ENCODE data around the gene AFG1L.
"Not testable (repeated sequence)": the region's sequence is repeated elsewhere in the genome, so short reads cannot be mapped to it uniquely, and the experiment has no call there.

The AFG1L gene

GRCh38 chr6:108383981-108384380 is 89.1 kb downstream of the AFG1L start:
- H3K4me3 ChIP-seq (ENCODE audit: low read length): no peak overlapping the region
- DNase-seq (ENCODE audit: low read depth, low spot score): no peak

GRCh38 chr6:108389190-108389589 is 94.3 kb downstream of the AFG1L start:
- not testable (repeated sequence) for DNase-seq (ENCODE audit: low read depth, low spot score); H3K4me3 ChIP-seq (ENCODE audit: low read length)

- DNase-seq (ENCODE audit: low read depth, low spot score): no peak
These were observed 100.4 kb downstream of the AFG1L start for GRCh38 chr6:108395297-108395696.

GRCh38 chr6:108403236-108403635 is 108.4 kb downstream of the AFG1L start:
- no peak for DNase-seq (ENCODE audit: low read depth, low spot score)
- H3K4me3 ChIP-seq (ENCODE audit: low read length): no peak overlapping the region

More at GRCh38 chr6:108395297-108395696, 100.4 kb downstream of the AFG1L start:
- no peak overlapping the region for H3K4me3 ChIP-seq (ENCODE audit: low read length)

GRCh38 chr6:108406943-108407342 is 112.1 kb downstream of the AFG1L start:
- no peak for DNase-seq (ENCODE audit: low read depth, low spot score)
- H3K4me3 ChIP-seq (ENCODE audit: low read length): no peak overlapping the region

GRCh38 chr6:108407904-108408827 is 113.3 kb downstream of the AFG1L start:
- no peak overlapping the region for H3K4me3 ChIP-seq (ENCODE audit: low read length)
- DNase-seq (ENCODE audit: low read depth, low spot score): no peak

- no peak for DNase-seq (ENCODE audit: low read depth, low spot score)
- H3K4me3 ChIP-seq (ENCODE audit: low read length): no peak overlapping the region
These were observed 114.0 kb downstream of the AFG1L start for GRCh38 chr6:108408861-108409260.

DNA sequence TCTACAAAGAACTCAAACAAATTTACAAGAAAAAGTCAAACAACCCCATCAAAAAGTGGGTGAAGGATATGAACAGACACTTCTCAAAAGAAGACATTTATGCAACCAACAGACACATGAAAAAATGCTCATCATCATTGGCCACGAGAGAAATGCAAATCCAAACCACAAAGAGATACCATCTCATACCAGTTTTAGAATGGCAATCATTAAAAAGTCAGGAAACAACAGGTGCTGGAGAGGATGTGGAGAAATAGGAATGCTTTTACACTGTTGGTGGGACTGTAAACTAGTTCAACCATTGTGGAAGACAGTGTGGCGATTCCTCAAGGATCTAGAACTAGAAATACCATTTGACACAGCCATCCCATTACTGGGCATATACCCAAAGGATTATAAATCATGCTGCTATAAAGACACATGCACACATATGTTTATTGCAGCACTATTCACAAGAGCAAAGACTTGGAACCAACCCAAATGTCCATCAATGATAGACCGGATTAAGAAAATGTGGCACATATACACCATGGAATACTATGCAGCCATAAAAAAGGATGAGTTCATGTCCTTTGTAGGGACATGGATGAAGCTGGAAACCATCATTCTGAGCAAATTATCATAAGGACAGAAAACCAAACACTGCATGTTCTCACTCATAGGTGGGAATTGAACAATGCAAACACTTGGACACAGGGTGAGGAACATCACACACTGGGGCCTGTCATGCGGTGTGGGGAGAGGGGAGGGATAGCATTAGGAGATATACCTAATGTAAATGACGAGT is 121.4 kb downstream of the AFG1L start:
- not testable (repeated sequence) for H3K4me3 ChIP-seq (ENCODE audit: low read length)
- DNase-seq (ENCODE audit: low read depth, low spot score): peak; percentile 4

- H3K4me3 ChIP-seq (ENCODE audit: low read length): no peak overlapping the region
- DNase-seq (ENCODE audit: low read depth, low spot score): no peak
These were observed 122.2 kb downstream of the AFG1L start for GRCh38 chr6:108417027-108417426.

DNA sequence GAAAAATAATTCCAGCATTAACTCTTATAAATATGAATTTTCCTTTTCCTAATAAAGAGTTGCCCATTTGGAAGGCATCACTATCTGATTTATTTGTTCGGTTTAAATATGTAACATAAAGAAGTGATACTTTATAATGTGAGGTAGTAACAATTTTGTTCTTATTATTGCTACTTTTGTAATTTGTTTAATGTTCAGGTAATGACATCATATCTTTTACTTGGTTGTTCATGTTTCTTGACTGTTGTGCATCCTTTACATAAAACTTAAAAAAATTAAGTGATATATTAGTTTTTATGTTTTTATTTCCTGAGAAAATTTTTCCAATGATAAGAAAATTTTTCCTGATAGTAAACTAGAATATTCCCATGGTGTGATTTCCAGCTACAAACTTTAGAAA is 124.6 kb downstream of the AFG1L start:
- no peak for DNase-seq (ENCODE audit: low read depth, low spot score)
- no peak overlapping the region for H3K4me3 ChIP-seq (ENCODE audit: low read length)

DNA sequence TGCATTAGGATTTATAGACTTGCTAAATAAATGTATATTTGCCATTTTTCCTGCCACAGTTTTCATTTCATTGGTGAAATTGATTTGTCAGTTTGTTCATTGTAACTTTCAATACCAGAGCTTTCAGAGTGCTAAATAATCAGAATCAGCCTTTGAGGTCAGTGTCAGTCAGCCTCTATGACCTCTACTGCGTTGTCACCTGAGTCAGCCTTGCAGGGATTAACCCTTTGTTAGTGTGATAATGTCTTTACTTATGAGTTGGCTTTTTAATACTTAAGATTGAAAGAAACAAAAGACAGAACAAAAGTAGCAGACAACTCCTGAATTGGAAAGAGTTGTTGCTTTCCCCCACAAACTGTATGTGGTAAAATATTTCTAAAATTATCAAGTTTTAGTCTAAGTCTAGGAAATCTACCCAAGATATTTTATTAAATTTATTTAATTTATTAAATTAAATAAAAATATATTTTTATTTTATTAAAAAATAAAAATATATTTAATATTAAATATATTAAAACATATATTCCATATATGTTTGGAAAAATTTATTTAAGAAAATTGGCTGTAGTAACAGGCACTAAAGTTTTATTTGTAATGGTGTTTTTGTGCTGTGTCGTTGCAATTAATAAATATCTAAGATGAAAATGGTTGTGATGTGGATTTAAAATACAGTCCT is 125.2 kb downstream of the AFG1L start:
- DNase-seq (ENCODE audit: low read depth, low spot score): no peak

DNA sequence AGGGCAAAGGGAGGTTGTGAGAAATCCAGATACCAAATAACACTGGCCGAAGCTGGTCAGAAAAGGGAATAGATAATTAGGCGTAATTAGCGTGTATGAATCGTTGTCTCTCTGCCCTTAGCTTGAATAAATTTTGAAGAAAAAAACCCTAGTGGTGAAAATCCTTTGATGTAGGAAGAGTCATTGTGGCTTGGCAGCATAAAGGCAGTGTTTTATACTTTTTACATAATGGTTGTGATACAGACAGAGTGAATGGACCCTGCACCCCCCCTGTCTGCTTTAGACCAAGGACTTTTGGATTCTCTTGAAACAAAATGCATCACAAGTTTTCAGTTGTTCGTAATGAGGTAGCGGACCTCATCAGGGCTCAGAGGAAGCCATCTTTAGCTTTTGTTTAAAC is 126.5 kb downstream of the AFG1L start:
- no peak for DNase-seq (ENCODE audit: low read depth, low spot score)
- H3K4me3 ChIP-seq (ENCODE audit: low read length): no peak overlapping the region

More for the DNA sequence above, 125.2 kb downstream of the AFG1L start:
- no peak overlapping the region for H3K4me3 ChIP-seq (ENCODE audit: low read length)

DNA sequence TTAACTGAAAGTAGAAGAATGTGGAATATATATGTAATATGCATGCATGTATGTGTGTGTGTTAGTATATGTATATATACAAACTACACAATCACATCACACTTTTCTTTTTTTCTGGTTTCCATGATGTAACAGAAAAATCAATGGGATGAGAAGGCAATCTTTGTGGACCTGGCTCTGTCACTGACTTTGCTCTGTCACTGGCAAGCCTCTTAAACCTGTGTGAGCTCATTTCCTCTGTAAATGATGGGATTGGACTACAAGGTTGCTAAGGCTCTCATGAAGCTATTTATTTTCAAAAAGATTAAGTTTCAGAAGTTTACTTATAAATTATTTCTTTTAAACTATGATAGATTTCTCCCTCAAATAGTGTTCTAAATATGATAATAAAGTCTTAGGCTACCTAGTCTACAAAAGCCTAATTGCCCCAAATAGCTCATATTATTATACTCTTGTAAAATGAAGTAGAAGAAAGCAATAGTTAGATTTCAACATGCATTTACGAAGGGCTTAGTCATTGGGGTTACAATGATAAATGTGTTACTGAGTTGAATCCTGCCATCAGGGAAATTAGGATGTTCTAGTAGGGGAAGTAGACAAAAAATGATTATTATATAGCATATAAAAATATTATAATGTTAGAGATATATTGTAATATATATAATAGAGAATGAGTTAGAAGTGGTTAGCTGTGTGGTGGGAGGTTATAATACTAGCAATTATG is 129.3 kb downstream of the AFG1L start:
- no peak overlapping the region for H3K4me3 ChIP-seq (ENCODE audit: low read length)
- no peak for DNase-seq (ENCODE audit: low read depth, low spot score)

GRCh38 chr6:108425428-108425827 is 130.6 kb downstream of the AFG1L start:
- H3K4me3 ChIP-seq (ENCODE audit: low read length): no peak overlapping the region

GRCh38 chr6:108432143-108432542 is 137.3 kb downstream of the AFG1L start:
- DNase-seq (ENCODE audit: low read depth, low spot score): no peak
- no peak overlapping the region for H3K4me3 ChIP-seq (ENCODE audit: low read length)

More at GRCh38 chr6:108425428-108425827, 130.6 kb downstream of the AFG1L start:
- no peak for DNase-seq (ENCODE audit: low read depth, low spot score)

GRCh38 chr6:108432792-108433191 is 137.9 kb downstream of the AFG1L start:
- DNase-seq (ENCODE audit: low read depth, low spot score): peak; percentile 54

GRCh38 chr6:108434222-108434621 is 139.4 kb downstream of the AFG1L start:
- no peak overlapping the region for H3K4me3 ChIP-seq (ENCODE audit: low read length)
- DNase-seq (ENCODE audit: low read depth, low spot score): no peak

More at GRCh38 chr6:108432792-108433191, 137.9 kb downstream of the AFG1L start:
- H3K4me3 ChIP-seq (ENCODE audit: low read length): no peak overlapping the region

GRCh38 chr6:108435391-108435790 is 140.5 kb downstream of the AFG1L start:
- DNase-seq (ENCODE audit: low read depth, low spot score): no peak
- H3K4me3 ChIP-seq (ENCODE audit: low read length): no peak overlapping the region

DNA sequence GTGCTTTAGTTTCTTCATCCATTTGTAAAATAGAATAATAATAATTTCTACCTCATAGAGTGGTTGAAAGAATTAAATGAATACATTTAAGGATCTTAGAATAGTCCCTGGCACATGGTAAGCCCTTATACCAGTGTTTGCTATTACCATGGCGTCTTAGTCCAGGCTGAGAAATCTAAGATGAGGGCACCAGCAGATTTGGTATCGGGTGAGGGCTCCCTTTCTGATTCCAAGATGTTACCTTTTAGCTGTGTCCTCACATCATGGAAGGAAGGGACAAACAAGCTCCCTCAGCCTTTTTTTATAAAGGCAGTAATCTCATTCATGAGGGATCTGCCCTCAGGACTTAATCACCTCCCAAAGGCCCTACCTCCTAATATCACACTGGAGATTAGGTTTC is 141.9 kb downstream of the AFG1L start:
- DNase-seq (ENCODE audit: low read depth, low spot score): no peak
- H3K4me3 ChIP-seq (ENCODE audit: low read length): no peak overlapping the region

Data from Jurkat, Clone E6-1 (cell line).